ENCODE results near the gene TAF9B. TPM values are rescaled to one million over a fixed set of nuclear protein-coding genes. Genes with fewer than 3 reads are reported as not detected.

TAF9B gene, protein sequence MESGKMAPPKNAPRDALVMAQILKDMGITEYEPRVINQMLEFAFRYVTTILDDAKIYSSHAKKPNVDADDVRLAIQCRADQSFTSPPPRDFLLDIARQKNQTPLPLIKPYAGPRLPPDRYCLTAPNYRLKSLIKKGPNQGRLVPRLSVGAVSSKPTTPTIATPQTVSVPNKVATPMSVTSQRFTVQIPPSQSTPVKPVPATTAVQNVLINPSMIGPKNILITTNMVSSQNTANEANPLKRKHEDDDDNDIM
- total RNA-seq = 24.3 and 29.0 TPM in 2 replicates

GRCh38 chrX:78139160-78140123 lies at the start of gene TAF9B:
Gene TAF9B (minus strand): TSS chrX:78139650. CDS start chrX:78139611, 39 bp downstream.

GRCh38 chrX:78103623-78104446 lies 35.6 kb downstream of the TAF9B start, which contains the start of gene PGK1:
Gene PGK1 (plus strand): TSS chrX:78104248. CDS start chrX:78104341, 93 bp downstream.

Other genes with a start within 250 kb of the TAF9B start
- gene MAGT1, start 244.2 kb downstream of the TAF9B start, total RNA-seq = 61.1 and 76.9 TPM in 2 replicates
- 443 and 492 TPM in 2 replicates for gene COX7B, start 240.2 kb downstream of the TAF9B start, total RNA-seq
- gene ATP7A, start 229.0 kb downstream of the TAF9B start, total RNA-seq = 3.1 and 3.6 TPM in 2 replicates
- not detected in 2 replicates for gene PGAM4, start 170.0 kb downstream of the TAF9B start, total RNA-seq
- gene PGK1, start 35.4 kb downstream of the TAF9B start, total RNA-seq = 294 and 347 TPM in 2 replicates
- 1.2 and 1.5 TPM in 2 replicates for gene CYSLTR1, start 188.0 kb upstream of the TAF9B start, total RNA-seq

Data from mammary microvascular endothelial cell (primary cell).